Uterus (tissue), 2 donors: Measurements from ENCODE around the gene BRF1.

ENCODE experiments used
- CTCF ChIP-seq, 4 experiments: fragments of 200-600 bp in 2 of 4; fragments of 450-650 bp in 2 of 4; sonication (generic) in 2 of 4; IDR thresholded peaks; one replicate each; pipeline ENCODE4 v1.5.1; 2016 to 2019; ENCODE audit warnings: antibody characterized with exemption in 4 of 4, mild to moderate bottlenecking in 2 of 4, moderate library complexity in 1 of 4
- POLR2A ChIP-seq, 2 donors: fragments of 450-650 bp; IDR thresholded peaks; one replicate each; pipeline ENCODE4 v1.6.1; 2016; ENCODE audit warnings: antibody characterized with exemption in 2 of 2, mild to moderate bottlenecking in 1 of 2, moderate library complexity in 1 of 2

- TF ChIP-seq CTCF (IDR thresholded peaks at IDR 0.05) (peak in 1 of 4 experiments; percentile 17), POLR2A (IDR thresholded peaks at IDR 0.05) (no peak)
These were observed 16.7 kb upstream of the BRF1 start for GRCh38 chr14:105317546-105317945.
